NCI-H345 treated with DMSO at 0.1 percent for 48 hours (cell line): Measurements from ENCODE around the gene TSPAN1.

Experiments used
- DNase-seq: peaks from one replicate; lab custom pipeline; 2025; ENCODE audit not compliant: unreplicated experiment; lab: John Stamatoyannopoulos, UW

TSPAN1 gene

GRCh38 chr1:46159516-46159915 is 15.4 kb upstream of the TSPAN1 start:
- no peak for DNase-seq

- no peak for DNase-seq
These were observed 14.7 kb upstream of the TSPAN1 start for GRCh38 chr1:46160212-46160611.

- no peak for DNase-seq
These were observed 8.1 kb upstream of the TSPAN1 start for GRCh38 chr1:46166521-46167462.

- DNase-seq: no peak
These were observed 6.4 kb upstream of the TSPAN1 start for GRCh38 chr1:46168477-46168876.

GRCh38 chr1:46169811-46170454 is 5.0 kb upstream of the TSPAN1 start:
- no peak for DNase-seq

- DNase-seq: no peak
These were observed 3.5 kb upstream of the TSPAN1 start for GRCh38 chr1:46171351-46171750.

- DNase-seq: no peak
These were observed 3.0 kb upstream of the TSPAN1 start for GRCh38 chr1:46171871-46172270.

- DNase-seq: no peak
These were observed 2.6 kb upstream of the TSPAN1 start for GRCh38 chr1:46172321-46172720.

GRCh38 chr1:46173361-46173856 is 1.5 kb upstream of the TSPAN1 start:
- DNase-seq: no peak

GRCh38 chr1:46175243-46175642 is 356 bp downstream of the TSPAN1 start:
- no peak for DNase-seq

- no peak for DNase-seq
These were observed 1.5 kb downstream of the TSPAN1 start, which contains the start of gene P3R3URF for GRCh38 chr1:46176211-46176865. TSS of gene P3R3URF (minus strand) at chr1:46176488. CDS start at chr1:46176471, 17 bp downstream.

GRCh38 chr1:46179138-46180081 is 4.5 kb downstream of the TSPAN1 start:
- DNase-seq: peak; percentile 71

GRCh38 chr1:46180082-46180616 is 5.3 kb downstream of the TSPAN1 start:
- DNase-seq: no peak

- no peak for DNase-seq
These were observed 6.7 kb downstream of the TSPAN1 start for GRCh38 chr1:46181343-46182260.

- peak; percentile 48 for DNase-seq
These were observed 8.4 kb downstream of the TSPAN1 start for GRCh38 chr1:46183079-46183847.

GRCh38 chr1:46183926-46184557 is 9.2 kb downstream of the TSPAN1 start:
- no peak for DNase-seq

- DNase-seq: no peak
These were observed 10.2 kb downstream of the TSPAN1 start for GRCh38 chr1:46184920-46185658.
